Sigmoid colon (tissue), 4 donors: Measurements from ENCODE around the gene DAGLA.

Source experiments
- CTCF ChIP-seq, 4 experiments: fragments of 450-650 bp in 3 of 4; fragments of 200-600 bp in 1 of 4; IDR thresholded peaks; one replicate each; pipeline ENCODE4 v1.5.1; 2016 to 2019; ENCODE audit warnings: antibody characterized with exemption in 4 of 4, mild to moderate bottlenecking in 3 of 4, moderate library complexity in 2 of 4
- POLR2AphosphoS5 ChIP-seq, 4 donors: sonication (generic); formaldehyde crosslinking; IDR thresholded peaks; one replicate each; pipeline ENCODE4 v1.6.1; 2017; ENCODE audit warnings: antibody characterized with exemption in 4 of 4

- TF ChIP-seq POLR2AphosphoS5 (IDR thresholded peaks at IDR 0.05) (no peak), CTCF (IDR thresholded peaks at IDR 0.05) (no peak)
Observed at GRCh38 chr11:61666684-61667297, 13.4 kb upstream of the DAGLA start.
